ENCODE data around the gene MMP24OS.

Gene MMP24OS

GRCh38 chr20:35305682-35306556 lies 28.0 kb upstream of the MMP24OS start:
- peak; percentile 99 for DNase-seq (ENCODE audit: low read depth)

DNA sequence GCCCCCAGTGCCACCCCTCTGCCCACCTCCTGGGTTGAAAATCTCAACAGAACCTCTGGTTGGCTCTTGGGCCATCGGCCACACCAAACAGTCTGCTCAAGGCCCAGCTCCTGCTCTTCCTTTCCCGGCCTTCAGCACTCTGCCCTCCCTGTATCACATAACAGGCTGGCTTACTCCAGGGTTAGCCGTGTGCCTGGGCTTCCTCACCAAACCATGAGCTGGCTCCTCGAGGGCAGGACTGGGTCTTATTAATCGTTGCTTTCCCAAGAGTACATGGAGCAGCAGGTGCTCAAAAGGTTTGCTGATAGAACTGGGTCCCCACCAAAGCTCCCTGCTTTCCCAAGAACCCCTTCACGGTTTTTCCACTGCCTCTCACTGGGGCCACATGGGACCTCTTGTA lies 27.0 kb upstream of the MMP24OS start:
- no peak for DNase-seq (ENCODE audit: low read depth)

GRCh38 chr20:35303735-35304491 lies 26.0 kb upstream of the MMP24OS start:
- DNase-seq (ENCODE audit: low read depth), result no peak

- DNase-seq (ENCODE audit: low read depth), result no peak
Measured at GRCh38 chr20:35303382-35303734, 25.4 kb upstream of the MMP24OS start.

GRCh38 chr20:35302421-35303335 lies 24.8 kb upstream of the MMP24OS start:
- DNase-seq (ENCODE audit: low read depth), result no peak

DNA sequence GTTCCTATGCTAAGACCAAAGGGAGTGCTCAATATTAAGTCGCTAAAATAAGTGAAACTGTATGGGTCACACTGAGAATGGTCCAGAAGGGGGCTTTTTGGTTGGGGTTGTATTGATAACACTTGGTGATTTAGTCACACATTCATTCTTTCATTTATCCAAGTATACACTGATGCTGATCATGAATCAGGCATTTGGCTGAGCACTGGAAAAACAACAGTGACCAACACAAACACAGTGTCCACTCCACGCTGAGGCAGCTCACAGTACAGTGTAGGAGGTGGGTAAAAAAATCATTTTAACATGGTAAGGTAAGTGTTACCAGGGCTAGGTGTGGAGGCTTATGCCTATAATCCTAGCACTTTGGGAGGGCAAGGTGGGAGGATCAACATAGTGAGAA lies 23.5 kb upstream of the MMP24OS start:
- DNase-seq (ENCODE audit: low read depth), result no peak

GRCh38 chr20:35300469-35301262 lies 22.7 kb upstream of the MMP24OS start:
- DNase-seq (ENCODE audit: low read depth), result no peak

- DNase-seq (ENCODE audit: low read depth), result no peak
Measured at GRCh38 chr20:35299780-35300179, 21.9 kb upstream of the MMP24OS start.

- no peak for DNase-seq (ENCODE audit: low read depth)
Measured at GRCh38 chr20:35298264-35298663, 20.3 kb upstream of the MMP24OS start.

DNA sequence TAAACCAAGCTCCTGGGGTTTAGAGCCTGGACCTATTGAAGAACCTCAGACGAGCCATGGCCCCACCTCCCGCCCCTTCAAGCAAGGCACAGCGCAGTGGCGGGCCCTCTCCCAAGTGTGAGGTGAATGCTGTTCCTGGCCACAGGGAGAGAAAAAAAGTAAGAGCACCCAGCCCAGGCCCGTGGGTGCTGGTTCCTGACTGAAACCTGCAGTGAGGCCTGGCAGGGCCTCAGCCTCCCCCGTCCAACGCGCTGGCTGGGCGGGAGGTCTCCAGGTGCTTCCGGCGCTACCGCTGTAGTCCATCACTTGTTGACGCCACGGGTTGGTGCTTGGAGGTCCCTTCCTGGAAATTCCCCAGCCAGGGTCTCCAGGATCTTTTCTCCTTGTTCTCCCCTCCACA lies 19.8 kb upstream of the MMP24OS start:
- DNase-seq (ENCODE audit: low read depth), result no peak

DNA sequence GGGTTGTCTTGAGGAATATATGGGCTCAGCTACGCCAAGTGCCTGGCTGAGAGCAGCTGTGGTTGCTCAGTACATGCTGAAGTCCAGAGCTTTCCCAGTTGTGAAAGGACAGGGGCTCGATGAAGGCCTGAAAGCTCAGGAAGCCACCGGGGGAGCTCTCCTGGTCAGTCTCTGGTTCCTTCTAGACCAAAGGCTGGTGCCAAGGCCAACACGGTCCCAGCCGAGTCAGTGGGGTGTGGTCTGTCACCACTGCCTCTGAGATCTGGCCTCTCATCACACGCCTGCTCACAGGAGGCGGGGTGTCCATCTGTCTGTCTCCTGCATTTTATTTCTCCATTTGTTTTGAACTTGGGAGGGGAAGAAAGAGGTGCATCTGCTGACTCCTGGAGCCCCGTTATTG lies 19.2 kb upstream of the MMP24OS start:
- DNase-seq (ENCODE audit: low read depth), result no peak

- DNase-seq (ENCODE audit: low read depth), result no peak
Measured at GRCh38 chr20:35296101-35296554, 18.2 kb upstream of the MMP24OS start.

GRCh38 chr20:35295674-35296073 lies 17.8 kb upstream of the MMP24OS start:
- DNase-seq (ENCODE audit: low read depth), result no peak

DNA sequence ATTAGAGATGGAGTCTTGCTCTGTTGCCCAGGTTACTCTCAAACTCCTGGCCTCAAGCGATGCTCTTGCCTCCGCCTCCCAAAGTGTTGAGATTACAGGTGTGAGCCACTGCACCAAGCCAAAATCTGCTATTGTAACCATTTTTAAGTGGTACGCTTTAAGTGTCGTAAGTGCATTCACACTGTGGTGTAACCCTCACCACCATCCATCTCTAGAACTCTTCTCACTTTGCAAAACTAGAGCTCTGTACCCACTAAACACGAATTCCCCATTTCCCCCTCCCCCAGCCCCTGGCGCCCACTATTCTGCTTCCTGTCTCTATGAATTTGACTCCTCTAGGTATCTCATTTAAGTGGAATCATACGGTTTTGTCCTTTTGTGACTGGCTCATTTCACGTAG lies 17.1 kb upstream of the MMP24OS start:
- no peak for DNase-seq (ENCODE audit: low read depth)

GRCh38 chr20:35294293-35294685 lies 16.4 kb upstream of the MMP24OS start:
- DNase-seq (ENCODE audit: low read depth), result no peak

- no peak for DNase-seq (ENCODE audit: low read depth)
Measured at GRCh38 chr20:35293303-35294292, 15.7 kb upstream of the MMP24OS start.

DNA sequence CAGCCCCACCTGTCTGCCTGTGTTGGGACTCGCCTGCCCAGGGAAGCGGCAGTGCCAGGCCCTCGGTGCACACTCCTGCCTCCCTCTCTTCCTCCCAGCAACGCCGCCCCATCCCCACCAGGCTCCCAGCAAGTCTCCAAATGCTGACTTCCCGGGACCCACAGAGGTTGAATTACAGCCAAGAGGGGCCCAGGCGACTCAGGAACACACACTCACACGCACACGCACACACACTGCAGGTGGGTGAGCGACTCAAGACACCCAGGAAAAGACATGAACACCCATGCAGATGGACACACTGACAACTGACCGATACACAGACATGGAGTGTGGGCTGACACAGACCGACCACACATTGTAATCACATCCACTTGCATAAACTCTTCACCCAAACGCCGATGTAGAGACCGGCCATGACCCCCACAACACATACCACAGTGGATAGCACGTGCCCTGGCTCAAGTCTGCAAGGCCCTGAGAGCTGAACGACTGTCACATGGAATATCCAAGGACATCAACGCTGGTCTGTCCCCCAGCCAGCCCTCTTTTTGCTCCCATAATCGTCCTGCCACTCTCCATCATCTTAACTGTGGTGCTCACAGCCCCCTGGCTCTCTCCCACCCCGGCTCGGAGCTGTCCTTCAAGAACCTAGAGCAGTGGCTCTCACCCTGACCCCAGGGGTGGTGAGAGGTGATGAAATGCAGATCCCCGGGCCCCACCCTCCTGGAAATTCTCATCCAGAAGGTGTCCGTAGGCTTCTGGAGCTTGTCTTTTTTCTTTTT lies 14.8 kb upstream of the MMP24OS start:
- no peak for DNase-seq (ENCODE audit: low read depth)

DNA sequence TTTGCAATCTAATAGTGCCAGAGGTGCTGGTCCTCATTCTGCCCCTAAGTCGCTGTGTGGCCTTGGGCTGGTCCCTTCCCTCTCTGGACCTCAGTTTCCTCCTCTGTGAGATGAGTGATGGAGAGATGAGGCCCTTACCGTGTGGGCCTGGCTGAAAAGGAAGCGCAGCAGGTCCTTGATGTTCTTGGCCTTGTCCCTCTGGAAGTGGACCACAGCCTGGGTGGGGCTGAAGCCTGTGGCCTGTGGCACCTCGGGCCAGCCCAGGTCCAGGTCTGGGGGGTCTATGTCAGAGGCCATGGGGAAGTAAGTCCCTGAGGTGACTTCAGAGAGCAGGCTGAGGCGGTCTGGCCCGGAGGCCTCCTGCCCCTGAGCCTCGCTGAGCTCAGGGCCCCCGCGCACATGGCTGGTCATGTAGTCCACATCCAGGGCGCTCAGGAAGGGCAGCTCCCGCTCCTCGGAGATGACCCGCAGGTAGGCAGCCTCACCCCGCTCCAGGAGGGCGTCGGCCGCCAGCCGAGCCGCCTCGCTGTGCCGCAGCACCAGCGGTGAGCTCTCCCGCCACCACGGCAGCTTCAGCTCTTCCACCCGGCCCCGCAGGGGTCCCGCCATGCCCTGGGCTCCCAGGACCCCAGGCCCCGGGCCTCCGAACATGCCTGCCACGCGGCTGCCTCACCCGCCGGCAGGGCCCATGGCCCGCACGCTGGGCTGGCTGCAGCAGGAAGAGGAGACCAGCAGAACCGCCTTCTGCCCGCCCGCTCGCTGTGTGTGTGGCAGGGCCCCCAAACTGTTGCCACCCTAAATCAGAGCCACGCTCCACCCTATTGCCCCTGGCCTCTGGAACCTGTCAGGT lies 14.0 kb upstream of the MMP24OS start, which contains the start of gene FAM83C:
TSS of gene FAM83C (minus strand) at position 772 of the 850 bp plus-strand sequence. CDS start at position 651, 121 bp downstream.
- DNase-seq (ENCODE audit: low read depth), result no peak
